ENCODE measurements around the gene CLN3. TPM values are rescaled to one million over a fixed set of nuclear protein-coding genes. Genes with fewer than 3 reads are reported as not detected.
"Not testable (repeated sequence)": the region's sequence is repeated elsewhere in the genome, so short reads cannot be mapped to it uniquely, and the experiment has no call there.

The CLN3 gene
- 10 to 100 TPM; 25.9 to 26.0 (median 25.9) TPM for total RNA-seq

- ATAC-seq (peak; percentile 81), DNase-seq (peak; percentile 80)
- Mint-ChIP-seq H3K36me3 (ENCODE audit: insufficient read depth) (peaks cover 5% of the 10 kb centered on the region), H3K27me3 (ENCODE audit: low read depth) (no peaks in the 10 kb centered on the region), H3K4me1 (ENCODE audit: low read depth) (peaks cover 63% of the 10 kb centered on the region), H3K9me3 (no peaks in the 10 kb centered on the region), H3K4me3 (peak within 1 kb of the TSS; percentile 93)
Measured at GRCh38 chr16:28491970-28492474, at the start of gene CLN3. TSS of gene CLN3 (minus strand) at chr16:28492074. CDS start at chr16:28491759, 315 bp downstream.

GRCh38 chr16:28540346-28540745 is 48.5 kb upstream of the CLN3 start:
- no peak for ATAC-seq
- no peak for DNase-seq

GRCh38 chr16:28538733-28539596 is 47.1 kb upstream of the CLN3 start, which contains the start of gene NUPR1:
TSS of gene NUPR1 (minus strand) at chr16:28538974. CDS start at chr16:28538907, 67 bp downstream.
- ATAC-seq (no peak), DNase-seq (no peak)
- no peaks in the 10 kb centered on the region for H3K27me3 Mint-ChIP-seq (ENCODE audit: low read depth)
- peaks cover 30% of the 10 kb centered on the region for H3K4me1 Mint-ChIP-seq (ENCODE audit: low read depth)
- no peaks in the 10 kb centered on the region for H3K36me3 Mint-ChIP-seq (ENCODE audit: insufficient read depth)
- no peak within 1 kb of the TSS for H3K4me3 Mint-ChIP-seq
- no peaks in the 10 kb centered on the region for H3K9me3 Mint-ChIP-seq

More at GRCh38 chr16:28540346-28540745, 48.5 kb upstream of the CLN3 start:
- Mint-ChIP-seq H3K4me3 (no peak overlapping the region), H3K4me1 (ENCODE audit: low read depth) (peaks cover 16% of the 10 kb centered on the region), H3K36me3 (ENCODE audit: insufficient read depth) (no peaks in the 10 kb centered on the region), H3K27me3 (ENCODE audit: low read depth) (no peaks in the 10 kb centered on the region), H3K9me3 (no peaks in the 10 kb centered on the region)

GRCh38 chr16:28537964-28538732 is 46.3 kb upstream of the CLN3 start:
- Mint-ChIP-seq H3K9me3 (no peaks in the 10 kb centered on the region), H3K36me3 (ENCODE audit: insufficient read depth) (no peaks in the 10 kb centered on the region), H3K27me3 (ENCODE audit: low read depth) (no peaks in the 10 kb centered on the region), H3K4me3 (no peak overlapping the region), H3K4me1 (ENCODE audit: low read depth) (peaks cover 34% of the 10 kb centered on the region)
- ATAC-seq (no peak), DNase-seq (no peak)

- Mint-ChIP-seq H3K4me1 (ENCODE audit: low read depth) (peaks cover 38% of the 10 kb centered on the region), H3K27me3 (ENCODE audit: low read depth) (no peaks in the 10 kb centered on the region), H3K36me3 (ENCODE audit: insufficient read depth) (no peaks in the 10 kb centered on the region), H3K4me3 (no peak overlapping the region), H3K9me3 (no peaks in the 10 kb centered on the region)
- DNase-seq (no peak), ATAC-seq (no peak)
Measured at GRCh38 chr16:28537076-28537475, 45.2 kb upstream of the CLN3 start.

GRCh38 chr16:28534542-28535373 is 42.9 kb upstream of the CLN3 start:
- Mint-ChIP-seq H3K4me1 (ENCODE audit: low read depth) (peaks cover 40% of the 10 kb centered on the region), H3K36me3 (ENCODE audit: insufficient read depth) (no peaks in the 10 kb centered on the region), H3K27me3 (ENCODE audit: low read depth) (no peaks in the 10 kb centered on the region), H3K4me3 (peak overlapping the region; percentile 24), H3K9me3 (no peaks in the 10 kb centered on the region)
- ATAC-seq (no peak), DNase-seq (no peak)

- H3K9me3 Mint-ChIP-seq: no peaks in the 10 kb centered on the region
- ATAC-seq: no peak
- peaks cover 40% of the 10 kb centered on the region for H3K4me1 Mint-ChIP-seq (ENCODE audit: low read depth)
- no peak for DNase-seq
- H3K4me3 Mint-ChIP-seq: no peak overlapping the region
- H3K36me3 Mint-ChIP-seq (ENCODE audit: insufficient read depth): no peaks in the 10 kb centered on the region
- no peaks in the 10 kb centered on the region for H3K27me3 Mint-ChIP-seq (ENCODE audit: low read depth)
Measured at GRCh38 chr16:28532940-28533647, 41.2 kb upstream of the CLN3 start.

- no peak overlapping the region for H3K4me3 Mint-ChIP-seq
- peaks cover 32% of the 10 kb centered on the region for H3K4me1 Mint-ChIP-seq (ENCODE audit: low read depth)
- DNase-seq (no peak), ATAC-seq (no peak)
- no peaks in the 10 kb centered on the region for H3K27me3 Mint-ChIP-seq (ENCODE audit: low read depth)
- H3K36me3 Mint-ChIP-seq (ENCODE audit: insufficient read depth): no peaks in the 10 kb centered on the region
- H3K9me3 Mint-ChIP-seq: no peaks in the 10 kb centered on the region
Measured at GRCh38 chr16:28531777-28532744, 40.2 kb upstream of the CLN3 start.

GRCh38 chr16:28529124-28529523 is 37.2 kb upstream of the CLN3 start:
- H3K4me1 Mint-ChIP-seq (ENCODE audit: low read depth): peaks cover 14% of the 10 kb centered on the region
- no peaks in the 10 kb centered on the region for H3K36me3 Mint-ChIP-seq (ENCODE audit: insufficient read depth)
- DNase-seq (no peak), ATAC-seq (no peak)
- no peak overlapping the region for H3K4me3 Mint-ChIP-seq
- H3K27me3 Mint-ChIP-seq (ENCODE audit: low read depth): no peaks in the 10 kb centered on the region
- H3K9me3 Mint-ChIP-seq: no peaks in the 10 kb centered on the region

- Mint-ChIP-seq H3K4me1 (ENCODE audit: low read depth) (peaks cover 9% of the 10 kb centered on the region), H3K27me3 (ENCODE audit: low read depth) (no peaks in the 10 kb centered on the region), H3K4me3 (no peak overlapping the region), H3K36me3 (ENCODE audit: insufficient read depth) (no peaks in the 10 kb centered on the region), H3K9me3 (no peaks in the 10 kb centered on the region)
- DNase-seq (no peak), ATAC-seq (no peak)
Measured at GRCh38 chr16:28528463-28528867, 36.6 kb upstream of the CLN3 start.

- Mint-ChIP-seq H3K4me1 (ENCODE audit: low read depth) (peaks cover 8% of the 10 kb centered on the region), H3K27me3 (ENCODE audit: low read depth) (no peaks in the 10 kb centered on the region), H3K36me3 (ENCODE audit: insufficient read depth) (no peaks in the 10 kb centered on the region), H3K9me3 (no peaks in the 10 kb centered on the region), H3K4me3 (no peak overlapping the region)
- no peak for ATAC-seq
- DNase-seq: no peak
Measured at GRCh38 chr16:28527985-28528384, 36.1 kb upstream of the CLN3 start.

- not testable (repeated sequence) for H3K36me3 Mint-ChIP-seq (ENCODE audit: insufficient read depth); H3K9me3 Mint-ChIP-seq; H3K4me1 Mint-ChIP-seq (ENCODE audit: low read depth); H3K4me3 Mint-ChIP-seq; H3K27me3 Mint-ChIP-seq (ENCODE audit: low read depth); DNase-seq; ATAC-seq
Measured at GRCh38 chr16:28527100-28527785, 35.4 kb upstream of the CLN3 start.
